SU-DHL-6 (cell line): ENCODE data around the gene MEIS2.

Source experiments
- H2AFZ ChIP-seq: fragments of 200-600 bp; sonication (generic); 2 replicates; pipeline ENCODE4 v1.6.1; 2014; ENCODE audit warnings: low read depth, mild to moderate bottlenecking, moderate library complexity, mixed read lengths, antibody characterized with exemption, low read length; ENCODE audit not compliant: severe bottlenecking
- H3F3A ChIP-seq: fragments of 200-600 bp; shearing (Covaris generic); 2 replicates; pipeline ENCODE4 v1.6.0; 2016; ENCODE audit warnings: antibody characterized with exemption, mild to moderate bottlenecking; ENCODE audit not compliant: insufficient read depth
- H3K27ac ChIP-seq: fragments of 200-600 bp; sonication (generic); 2 replicates; pipeline ENCODE4 v1.5.1; 2016; ENCODE audit warnings: low read depth, mild to moderate bottlenecking, low read length, moderate library complexity, mixed read lengths
- H3K27me3 ChIP-seq: fragments of 200-600 bp; sonication (generic), shearing (Covaris generic); 2 replicates; pipeline ENCODE4 v1.6.0; 2014; ENCODE audit warnings: mild to moderate bottlenecking, low read length
- H3K36me3 ChIP-seq: fragments of 200-600 bp; sonication (generic); 2 replicates; pipeline ENCODE4 v1.6.1; 2014; ENCODE audit warnings: mild to moderate bottlenecking, low read length, mixed read lengths
- H3K4me2 ChIP-seq: fragments of 300-600, 200-600 bp; shearing (Covaris generic), sonication (generic); 2 replicates; pipeline ENCODE4 v1.6.0; 2014; ENCODE audit warnings: low read length, low read depth, mild to moderate bottlenecking; ENCODE audit not compliant: poor library complexity, severe bottlenecking
- H3K4me3 ChIP-seq: fragments of 200-600 bp; sonication (generic); 2 replicates; pipeline ENCODE4 v1.5.1; 2014; ENCODE audit warnings: antibody characterized with exemption, low read length, mild to moderate bottlenecking, mixed read lengths; ENCODE audit not compliant: insufficient read depth, poor library complexity, severe bottlenecking
- H3K79me2 ChIP-seq: fragments of 200-600 bp; sonication (generic); 2 replicates; pipeline ENCODE4 v1.6.1; 2014; ENCODE audit warnings: mild to moderate bottlenecking, low read length, moderate library complexity; ENCODE audit not compliant: insufficient read depth
- H3K9ac ChIP-seq: fragments of 200-600 bp; sonication (generic); 2 replicates; pipeline ENCODE4 v1.7.0; 2014; ENCODE audit warnings: mild to moderate bottlenecking, low read length
- H3K9me2 ChIP-seq: fragments of 200-600 bp; sonication (generic); replicated peaks from 2 replicates; pipeline ENCODE4 v1.6.1; 2014; ENCODE audit warnings: low read length; ENCODE audit not compliant: insufficient read depth
- H3K9me3 ChIP-seq: fragments of 200-600 bp; sonication (generic); 2 replicates; pipeline ENCODE4 v1.6.1; 2014; ENCODE audit warnings: low read length, mixed read lengths; ENCODE audit not compliant: insufficient read depth
- H4K20me1 ChIP-seq: fragments of 200-600 bp; sonication (generic); 2 replicates; pipeline ENCODE4 v1.6.1; 2014; ENCODE audit warnings: low read depth, mild to moderate bottlenecking, antibody characterized with exemption, low read length, moderate library complexity, mixed read lengths
- EZH2phosphoT487 ChIP-seq: fragments of 200-600 bp; sonication (generic), shearing (Covaris generic); conservative IDR thresholded peaks from 2 replicates; pipeline ENCODE4 v1.6.1; 2018; ENCODE audit warnings: mild to moderate bottlenecking, antibody characterized with exemption, low read length, moderate library complexity, mixed read lengths
- TF ChIP-seq, protein P1 (sequence below): fragments of 200-600 bp; sonication (generic); IDR thresholded peaks from one replicate; pipeline ENCODE4 v1.5.1; 2017; ENCODE audit warnings: antibody characterized with exemption, mild to moderate bottlenecking, low read length, moderate library complexity; ENCODE audit not compliant: insufficient read depth, poor library complexity, severe bottlenecking

MEIS2 gene

DNA sequence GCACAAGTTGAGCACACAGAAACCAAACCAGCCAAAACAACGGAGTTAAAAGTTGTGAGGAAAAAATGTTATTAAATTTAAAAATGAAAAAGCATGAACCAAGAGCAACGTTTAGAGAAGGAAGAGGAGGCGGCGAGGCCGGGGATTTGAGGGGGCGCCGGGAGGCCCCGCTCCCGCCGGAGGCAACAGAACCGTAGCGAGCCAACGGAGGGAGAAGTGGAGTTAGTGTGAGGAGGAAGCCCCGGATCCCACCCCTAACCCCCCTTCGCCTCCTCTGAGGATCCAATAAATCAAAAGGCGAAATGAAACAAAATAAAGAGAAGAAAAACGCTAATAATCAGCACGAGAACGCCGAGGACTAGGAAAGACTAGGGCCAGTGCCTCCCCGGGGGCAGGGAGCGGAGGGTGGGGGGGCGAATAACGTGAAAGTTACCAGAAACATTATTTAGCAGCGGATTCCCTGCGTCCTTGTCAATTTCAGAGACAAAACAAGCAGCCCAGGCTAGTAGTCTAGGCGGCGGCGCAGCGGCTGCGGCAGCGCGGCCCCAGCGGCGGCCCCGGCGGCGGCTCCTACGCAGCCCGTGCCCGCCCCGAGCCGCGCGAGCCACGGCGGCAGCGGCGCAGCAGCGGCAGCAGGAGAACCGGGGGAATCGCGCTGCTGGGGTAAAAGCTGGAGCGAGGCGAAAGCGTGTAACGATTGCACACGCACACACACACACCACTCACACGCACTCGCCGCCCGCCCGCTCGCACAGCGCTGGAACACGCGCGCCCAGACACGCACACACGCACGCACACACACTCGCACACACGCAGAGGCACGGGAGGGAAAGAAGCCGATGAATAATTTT lies 1.7 kb downstream of the MEIS2 start:
- Histone ChIP-seq H3K79me2 (peaks cover 43% of the 10 kb centered on the region), H3F3A (peaks cover 19% of the 10 kb centered on the region), H3K27me3 (no peaks in the 10 kb centered on the region), H4K20me1 (no peaks in the 10 kb centered on the region), H3K36me3 (0 out of 2 replicates have a peak, but pooled peaks cover 2% of the 10 kb centered on the region), H2AFZ (no peak overlapping the region), H3K27ac (peak overlapping the region; percentile 97), H3K9ac (peak overlapping the region; percentile 98), H3K4me3 (peak overlapping the region; percentile 79), H3K4me2 (peak overlapping the region; percentile 75), H3K9me2 (no peaks in the 10 kb centered on the region), H3K9me3 (no peaks in the 10 kb centered on the region)
- TF ChIP-seq EZH2phosphoT487, result no peak
- TF ChIP-seq, protein P1, sequence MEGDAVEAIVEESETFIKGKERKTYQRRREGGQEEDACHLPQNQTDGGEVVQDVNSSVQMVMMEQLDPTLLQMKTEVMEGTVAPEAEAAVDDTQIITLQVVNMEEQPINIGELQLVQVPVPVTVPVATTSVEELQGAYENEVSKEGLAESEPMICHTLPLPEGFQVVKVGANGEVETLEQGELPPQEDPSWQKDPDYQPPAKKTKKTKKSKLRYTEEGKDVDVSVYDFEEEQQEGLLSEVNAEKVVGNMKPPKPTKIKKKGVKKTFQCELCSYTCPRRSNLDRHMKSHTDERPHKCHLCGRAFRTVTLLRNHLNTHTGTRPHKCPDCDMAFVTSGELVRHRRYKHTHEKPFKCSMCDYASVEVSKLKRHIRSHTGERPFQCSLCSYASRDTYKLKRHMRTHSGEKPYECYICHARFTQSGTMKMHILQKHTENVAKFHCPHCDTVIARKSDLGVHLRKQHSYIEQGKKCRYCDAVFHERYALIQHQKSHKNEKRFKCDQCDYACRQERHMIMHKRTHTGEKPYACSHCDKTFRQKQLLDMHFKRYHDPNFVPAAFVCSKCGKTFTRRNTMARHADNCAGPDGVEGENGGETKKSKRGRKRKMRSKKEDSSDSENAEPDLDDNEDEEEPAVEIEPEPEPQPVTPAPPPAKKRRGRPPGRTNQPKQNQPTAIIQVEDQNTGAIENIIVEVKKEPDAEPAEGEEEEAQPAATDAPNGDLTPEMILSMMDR, result no peak

DNA sequence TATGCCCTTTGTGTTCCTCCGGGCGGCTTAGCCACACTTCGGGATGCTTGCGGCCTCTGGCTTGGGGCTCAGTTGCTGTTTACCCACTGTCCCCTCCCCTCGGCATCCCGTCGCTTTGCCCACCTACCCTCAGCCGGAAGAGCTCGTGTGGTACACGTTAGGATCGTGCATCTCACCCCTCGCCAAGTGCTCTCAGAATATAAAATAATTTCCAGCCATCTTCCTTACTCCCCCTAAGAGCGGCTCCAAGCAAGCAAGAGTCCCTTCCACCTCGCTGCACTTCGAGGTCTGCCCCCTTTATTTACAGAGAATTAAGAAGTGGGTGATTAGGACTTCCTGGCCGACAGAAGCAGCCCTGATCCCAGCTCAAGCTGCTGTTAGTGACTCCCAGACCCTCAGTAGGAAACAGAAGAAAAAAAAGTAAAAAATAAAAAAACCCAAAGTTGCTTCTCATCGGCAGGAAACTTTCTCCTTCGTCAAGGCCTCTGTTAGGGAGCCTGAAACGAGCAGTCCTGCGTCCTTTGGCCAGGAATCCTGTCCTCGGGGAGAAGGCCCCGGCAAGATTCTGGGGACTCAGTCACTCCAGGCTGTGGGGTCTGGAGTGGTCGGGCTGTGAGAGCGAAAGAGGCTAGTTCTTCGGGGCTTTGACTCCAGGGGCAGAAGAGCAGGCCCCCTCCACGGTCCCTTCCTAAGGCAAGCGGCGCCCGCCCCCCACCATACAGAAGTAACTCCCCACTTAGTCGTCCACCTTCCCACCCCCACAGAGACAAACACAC lies 3.0 kb downstream of the MEIS2 start:
- Histone ChIP-seq H2AFZ (no peak overlapping the region), H3K9ac (peak overlapping the region; percentile 98; the same call in 1 of the 2 replicates), H3K27me3 (no peaks in the 10 kb centered on the region)

DNA sequence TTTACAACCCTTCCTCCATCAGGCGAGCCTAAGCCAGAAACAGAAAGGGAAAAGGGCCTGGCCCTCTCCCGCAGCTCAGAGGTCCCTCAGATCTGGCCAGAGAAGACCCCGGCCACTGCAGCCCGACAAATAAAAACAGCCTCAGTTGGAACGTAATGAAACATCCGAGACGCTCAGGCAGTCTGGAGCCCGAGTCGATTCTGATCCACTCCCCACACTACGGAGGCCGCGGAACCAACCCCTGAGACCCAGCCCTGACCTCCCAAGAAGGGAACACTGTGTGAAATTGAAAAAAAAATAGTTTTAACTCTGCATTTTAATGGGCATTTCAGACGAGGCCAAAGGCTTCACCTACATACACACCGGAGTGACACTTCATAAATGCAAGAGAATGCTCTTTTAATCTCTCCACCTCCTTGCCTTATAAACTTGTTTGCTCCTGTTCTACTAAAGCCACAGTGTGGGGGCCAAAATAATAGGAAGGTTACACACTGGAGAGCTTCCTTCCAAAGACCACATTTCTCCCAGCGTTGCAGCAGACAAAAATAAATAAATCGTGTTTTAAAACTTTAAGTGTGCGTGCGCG lies 3.7 kb downstream of the MEIS2 start:
- no peak for TF ChIP-seq EZH2phosphoT487
- TF ChIP-seq, protein P1, result no peak
- no peaks in the 10 kb centered on the region for H3K27me3 ChIP-seq
- H3K4me3 ChIP-seq, result no peak overlapping the region
- no peak overlapping the region for H2AFZ ChIP-seq
- peaks cover 42% of the 10 kb centered on the region for H3K79me2 ChIP-seq
- no peak overlapping the region for H3K9ac ChIP-seq
- H3K9me2 ChIP-seq, result no peaks in the 10 kb centered on the region
- peak overlapping the region; percentile 6 for H3K4me2 ChIP-seq
- H3K9me3 ChIP-seq, result no peaks in the 10 kb centered on the region
- H3K27ac ChIP-seq, result no peak overlapping the region
- H3F3A ChIP-seq, result peaks cover 14% of the 10 kb centered on the region; the same call in 1 of the 2 replicates
- no peaks in the 10 kb centered on the region for H4K20me1 ChIP-seq
- H3K36me3 ChIP-seq, result peaks cover 9% of the 10 kb centered on the region; the same call in 1 of the 2 replicates

More for the DNA sequence above, 3.0 kb downstream of the MEIS2 start:
- Histone ChIP-seq H4K20me1 (no peaks in the 10 kb centered on the region), H3K9me2 (no peaks in the 10 kb centered on the region), H3K4me3 (no peak overlapping the region), H3K4me2 (peak overlapping the region; percentile 75), H3F3A (peaks cover 14% of the 10 kb centered on the region; the same call in 1 of the 2 replicates), H3K27ac (no peak overlapping the region), H3K36me3 (peaks cover 9% of the 10 kb centered on the region; the same call in 1 of the 2 replicates), H3K79me2 (peaks cover 39% of the 10 kb centered on the region), H3K9me3 (no peaks in the 10 kb centered on the region)
- TF ChIP-seq, protein P1, result no peak
- TF ChIP-seq EZH2phosphoT487, result no peak
